ENCODE data around the gene SEMA6A. TPM values are rescaled to one million over a fixed set of nuclear protein-coding genes. Genes with fewer than 3 reads are reported as not detected.
"Not testable (repeated sequence)": the region's sequence is repeated elsewhere in the genome, so short reads cannot be mapped to it uniquely, and the experiment has no call there.

SEMA6A gene
- total RNA-seq, 1 experiment from 2014 or later = not detected

GRCh38 chr5:116553366-116553765 is 21.3 kb downstream of the SEMA6A start:
- DNase-seq (ENCODE audit: low read depth) = no peak

GRCh38 chr5:116550082-116550481 is 24.5 kb downstream of the SEMA6A start:
- DNase-seq (ENCODE audit: low read depth) = no peak

- no peak for DNase-seq (ENCODE audit: low read depth)
These were observed 27.9 kb downstream of the SEMA6A start for GRCh38 chr5:116546743-116547124.

- no peak for DNase-seq (ENCODE audit: low read depth)
These were observed 28.4 kb downstream of the SEMA6A start for GRCh38 chr5:116546033-116546742.

- not testable (repeated sequence) for DNase-seq (ENCODE audit: low read depth)
These were observed 29.2 kb downstream of the SEMA6A start for GRCh38 chr5:116545465-116545864.

GRCh38 chr5:116544531-116545241 is 29.9 kb downstream of the SEMA6A start:
- no peak for DNase-seq (ENCODE audit: low read depth)

- DNase-seq (ENCODE audit: low read depth) = no peak
These were observed 31.1 kb downstream of the SEMA6A start for GRCh38 chr5:116543501-116543900.

- DNase-seq (ENCODE audit: low read depth) = no peak
These were observed 32.0 kb downstream of the SEMA6A start for GRCh38 chr5:116542619-116543018.

GRCh38 chr5:116539222-116539621 is 35.4 kb downstream of the SEMA6A start:
- DNase-seq (ENCODE audit: low read depth) = no peak

GRCh38 chr5:116536316-116537083 is 38.1 kb downstream of the SEMA6A start:
- no peak for DNase-seq (ENCODE audit: low read depth)

GRCh38 chr5:116534964-116535651 is 39.5 kb downstream of the SEMA6A start:
- DNase-seq (ENCODE audit: low read depth) = no peak

- no peak for DNase-seq (ENCODE audit: low read depth)
These were observed 41.7 kb downstream of the SEMA6A start for GRCh38 chr5:116532762-116533525.

GRCh38 chr5:116531635-116532034 is 43.0 kb downstream of the SEMA6A start:
- DNase-seq (ENCODE audit: low read depth) = no peak

GRCh38 chr5:116531117-116531516 is 43.5 kb downstream of the SEMA6A start:
- no peak for DNase-seq (ENCODE audit: low read depth)

- no peak for DNase-seq (ENCODE audit: low read depth)
These were observed 44.3 kb downstream of the SEMA6A start for GRCh38 chr5:116530276-116530675.

GRCh38 chr5:116529615-116530014 is 45.0 kb downstream of the SEMA6A start:
- no peak for DNase-seq (ENCODE audit: low read depth)

- no peak for DNase-seq (ENCODE audit: low read depth)
These were observed 45.9 kb downstream of the SEMA6A start for GRCh38 chr5:116528519-116529234.

- DNase-seq (ENCODE audit: low read depth) = no peak
These were observed 47.0 kb downstream of the SEMA6A start for GRCh38 chr5:116527582-116527981.

GRCh38 chr5:116525674-116526073 is 48.9 kb downstream of the SEMA6A start:
- DNase-seq (ENCODE audit: low read depth) = no peak

- no peak for DNase-seq (ENCODE audit: low read depth)
These were observed 49.7 kb downstream of the SEMA6A start for GRCh38 chr5:116524966-116525365.

Data from LHCN-M2 (cell line).